ENCODE data around the gene HIVEP3.

The HIVEP3 gene

GRCh38 chr1:41920658-41921057 is 1.9 kb upstream of the HIVEP3 start:
- DNase-seq = no peak

- DNase-seq = peak; percentile 89
Observed at GRCh38 chr1:41919764-41920397, 1.2 kb upstream of the HIVEP3 start.

- no peak for DNase-seq
Observed at GRCh38 chr1:41919131-41919530, 409 bp upstream of the HIVEP3 start.

GRCh38 chr1:41917835-41918449 is 780 bp downstream of the HIVEP3 start:
- DNase-seq = peak; percentile 24

DNA sequence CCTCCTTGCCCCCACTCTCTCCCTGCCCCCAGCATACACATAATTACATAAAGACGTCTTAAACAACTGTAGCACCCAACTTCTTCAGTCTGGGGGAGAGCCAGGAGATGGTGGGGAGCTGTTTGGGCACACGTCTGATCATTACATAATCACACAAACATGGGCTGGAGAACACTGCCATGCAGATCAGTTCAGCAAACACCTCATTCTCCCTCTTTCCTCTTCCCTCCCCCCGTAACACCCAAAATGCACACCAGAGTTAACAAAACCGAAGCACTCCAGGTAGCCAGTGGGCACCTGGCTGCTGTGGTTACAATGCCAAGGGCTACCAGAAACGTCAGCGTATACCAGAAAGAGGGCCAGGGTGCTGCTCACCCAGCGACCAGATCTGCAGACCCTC is 1.6 kb downstream of the HIVEP3 start:
- DNase-seq = no peak

- no peak for DNase-seq
Observed at GRCh38 chr1:41915786-41916571, 2.7 kb downstream of the HIVEP3 start.

- no peak for DNase-seq
Observed at GRCh38 chr1:41914516-41914915, 4.2 kb downstream of the HIVEP3 start.

- no peak for DNase-seq
Observed at GRCh38 chr1:41913014-41913413, 5.7 kb downstream of the HIVEP3 start.

GRCh38 chr1:41908288-41908895 is 10.3 kb downstream of the HIVEP3 start:
- no peak for DNase-seq

DNA sequence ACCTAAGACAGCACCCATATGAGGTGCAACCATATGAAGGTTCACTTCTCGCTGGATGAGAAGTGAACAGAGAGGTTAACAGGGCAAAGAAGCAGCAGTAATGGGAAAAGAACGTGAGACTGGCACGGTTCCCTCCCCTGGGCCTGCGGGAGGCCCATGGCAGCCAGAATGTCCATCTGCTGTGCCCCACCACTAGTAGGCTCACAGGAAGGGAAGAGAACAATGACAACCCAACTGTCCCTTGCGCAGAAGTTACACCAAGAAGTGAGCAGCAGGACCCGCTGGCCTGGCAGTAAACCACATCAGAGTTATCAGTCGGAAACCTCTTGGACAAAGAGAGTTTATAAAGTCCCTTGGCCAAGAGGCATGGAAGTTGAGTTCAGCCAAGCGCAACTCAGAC is 11.3 kb downstream of the HIVEP3 start:
- DNase-seq = no peak

- no peak for DNase-seq
Observed at GRCh38 chr1:41906943-41907342, 11.8 kb downstream of the HIVEP3 start.

DNA sequence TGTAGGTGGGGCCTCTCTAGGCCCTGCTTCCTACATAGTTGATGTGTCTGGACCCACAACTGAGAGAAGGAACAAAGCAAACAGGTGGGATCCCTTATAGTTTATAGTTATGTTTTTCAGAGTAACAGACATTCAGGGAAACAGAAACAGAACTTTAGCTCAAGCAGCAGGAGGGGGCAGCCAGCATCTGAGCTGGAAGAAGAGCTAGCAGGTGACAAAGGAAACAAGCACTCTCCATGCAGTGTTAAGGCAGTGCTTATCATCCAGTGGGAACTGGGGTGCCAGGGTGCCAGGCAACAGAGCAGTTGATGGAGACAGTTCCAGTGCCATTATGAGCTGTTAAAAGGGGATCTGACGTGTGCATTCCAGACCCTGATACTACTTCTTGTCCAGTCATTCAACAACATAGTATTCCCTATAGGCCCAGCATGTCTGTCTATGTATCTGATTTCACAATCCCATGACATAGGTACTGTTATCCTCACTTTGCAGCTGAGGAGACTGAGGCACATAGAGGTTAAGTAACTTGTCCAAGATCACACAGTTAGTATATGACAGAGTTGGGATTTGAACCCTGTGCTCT is 13.5 kb downstream of the HIVEP3 start:
- no peak for DNase-seq

DNA sequence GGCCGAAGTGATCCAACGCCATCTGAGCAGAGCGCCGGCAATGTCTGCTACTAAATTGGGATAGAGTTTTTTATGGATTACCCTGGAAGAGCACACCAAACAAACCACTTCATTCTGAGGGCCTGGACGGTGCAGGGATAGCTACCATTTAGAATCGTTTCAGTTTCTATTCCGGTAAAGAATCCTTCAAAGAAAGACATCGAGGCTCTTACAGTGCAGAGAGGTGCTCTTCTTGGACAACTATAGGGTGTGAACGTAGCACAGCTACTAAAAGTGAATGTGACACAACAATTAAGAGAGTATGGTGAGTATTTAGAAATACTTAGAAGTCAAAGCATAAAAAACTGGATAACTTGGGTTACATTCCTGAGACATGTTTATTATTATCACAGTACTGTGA is 16.1 kb downstream of the HIVEP3 start:
- no peak for DNase-seq

DNA sequence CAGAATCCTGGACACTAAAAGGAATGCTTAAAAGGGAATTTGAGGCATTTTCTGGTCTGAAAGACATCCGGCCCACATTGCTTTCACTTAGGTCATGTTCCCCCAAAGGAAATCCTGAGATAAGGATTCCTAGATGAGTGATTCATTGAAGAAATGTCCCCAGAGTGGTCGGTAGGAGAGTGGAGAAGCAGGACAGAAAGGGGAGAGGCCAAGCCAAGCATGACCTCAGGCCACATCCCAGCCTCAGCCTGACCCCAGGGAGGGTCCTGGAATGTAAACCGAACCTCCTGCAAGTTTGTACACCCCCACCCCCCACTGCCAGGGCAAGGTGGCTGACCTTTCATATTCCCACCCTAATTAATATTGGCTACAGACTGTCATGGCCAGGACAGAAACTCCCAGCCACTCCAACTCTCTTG is 16.6 kb downstream of the HIVEP3 start:
- no peak for DNase-seq

GRCh38 chr1:41901551-41901950 is 17.2 kb downstream of the HIVEP3 start:
- DNase-seq = no peak

- no peak for DNase-seq
Observed at GRCh38 chr1:41900603-41901444, 17.9 kb downstream of the HIVEP3 start.

DNA sequence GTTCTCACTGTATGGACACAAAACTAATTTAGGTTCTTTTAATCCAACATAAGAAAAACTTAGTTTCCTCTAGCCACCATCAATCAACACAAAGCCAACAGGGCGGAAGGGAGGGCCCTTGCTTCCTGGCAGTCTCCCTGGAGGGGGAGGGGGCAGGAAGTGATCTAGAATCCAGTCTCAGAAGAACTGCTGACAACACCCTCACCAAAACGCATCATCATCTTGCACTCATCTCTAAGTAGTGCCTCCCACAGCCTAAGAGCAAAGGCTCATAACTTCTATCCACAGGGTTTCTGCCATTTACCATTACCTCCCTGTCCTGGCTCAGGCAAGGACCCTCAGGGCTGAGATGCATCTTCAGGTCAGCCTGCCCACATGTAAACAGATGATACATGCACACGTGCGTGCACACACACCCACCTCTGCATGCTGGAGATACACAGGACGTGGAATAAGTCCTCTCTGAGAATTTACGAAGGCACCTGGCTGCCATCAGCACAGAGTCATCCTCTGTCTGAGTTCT is 20.5 kb downstream of the HIVEP3 start:
- peak; percentile 78 for DNase-seq

GRCh38 chr1:41895552-41895951 is 23.2 kb downstream of the HIVEP3 start:
- no peak for DNase-seq

DNA sequence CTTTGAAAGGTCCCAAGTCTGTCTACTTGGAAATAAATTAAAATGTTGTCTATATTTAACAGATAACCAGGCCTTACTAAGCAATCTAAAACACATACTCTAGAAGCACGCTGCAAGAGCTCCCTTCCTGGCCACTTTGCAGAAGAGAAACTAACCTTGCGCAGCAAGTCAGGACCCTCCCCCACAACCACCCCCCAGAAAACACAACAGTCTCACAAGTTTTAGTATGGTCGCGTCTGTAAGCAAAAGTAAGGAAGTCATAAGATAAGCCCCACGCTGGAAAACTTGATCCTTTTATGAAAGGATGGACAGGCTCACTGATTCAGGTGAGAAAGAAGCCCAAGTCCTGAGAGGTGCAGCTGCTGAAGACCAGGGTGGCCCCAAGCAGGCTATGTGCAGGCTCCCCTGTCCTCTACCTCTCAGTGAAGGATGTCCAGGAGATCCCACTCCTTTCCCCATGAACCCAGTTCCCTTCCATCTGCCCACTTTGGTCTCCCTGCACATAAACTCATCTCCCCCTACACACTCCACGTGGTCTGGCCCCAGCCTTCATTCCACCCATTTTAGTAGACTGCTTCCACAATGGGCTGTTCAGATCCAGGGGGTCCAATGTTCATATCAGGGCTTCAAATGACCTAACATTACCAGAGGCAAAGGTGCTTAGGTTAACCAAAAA is 23.8 kb downstream of the HIVEP3 start:
- no peak for DNase-seq

- no peak for DNase-seq
Observed at GRCh38 chr1:41894101-41894807, 24.5 kb downstream of the HIVEP3 start.

DNA sequence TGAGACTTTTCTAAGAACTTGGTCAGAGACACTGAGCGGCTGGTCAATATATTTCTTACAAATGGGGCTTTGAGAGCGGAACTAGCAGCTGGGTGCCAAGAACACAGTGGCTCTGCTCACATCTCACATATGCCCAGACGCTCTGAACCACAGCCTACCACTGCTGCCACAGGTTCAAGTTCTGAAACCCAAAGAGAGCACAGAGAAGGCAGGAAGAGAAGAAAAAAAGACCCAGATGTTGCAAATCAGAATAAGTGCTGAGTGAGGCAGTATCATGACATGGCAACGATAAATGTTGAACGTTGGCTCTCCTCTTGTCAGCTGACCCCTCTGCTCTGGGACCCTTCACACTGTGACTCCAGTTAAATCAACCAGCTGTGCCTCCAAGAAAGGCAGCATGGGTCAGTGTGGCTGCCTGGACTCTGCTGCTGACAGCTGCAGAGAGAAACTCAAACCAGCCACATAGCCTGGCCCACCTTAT is 26.4 kb downstream of the HIVEP3 start:
- DNase-seq = no peak
